ENCODE measurements around the gene ZFYVE28. TPM values are rescaled to one million over a fixed set of nuclear protein-coding genes. Genes with fewer than 3 reads are reported as not detected.

The ZFYVE28 gene
- total RNA-seq, 1 donor from 2014 or later = 1.3 TPM

- Histone ChIP-seq H3K36me3 (ENCODE audit: control insufficient read depth, insufficient read depth, low read length) (no peaks in the 10 kb centered on the region), H3K4me3 (ENCODE audit: low read depth, low read length) (no peak overlapping the region), H3K27me3 (ENCODE audit: control insufficient read depth, insufficient read depth, low read length) (peaks cover 4% of the 10 kb centered on the region)
- DNase-seq (ENCODE audit: low read depth) = no peak
- TF ChIP-seq CTCF (IDR thresholded peaks at IDR 0.05; ENCODE audit: insufficient read depth, low read length, severe bottlenecking) = no peak
- FAIRE-seq = no peak
These were observed 56.0 kb downstream of the ZFYVE28 start for GRCh38 chr4:2362266-2363055.

- FAIRE-seq (no peak), DNase-seq (ENCODE audit: low read depth) (no peak)
- no peak for TF ChIP-seq CTCF (IDR thresholded peaks at IDR 0.05; ENCODE audit: insufficient read depth, low read length, severe bottlenecking)
- H3K4me3 ChIP-seq (ENCODE audit: low read depth, low read length) = no peak overlapping the region
- H3K27me3 ChIP-seq (ENCODE audit: control insufficient read depth, insufficient read depth, low read length) = peaks cover 4% of the 10 kb centered on the region
- H3K36me3 ChIP-seq (ENCODE audit: control insufficient read depth, insufficient read depth, low read length) = no peaks in the 10 kb centered on the region
These were observed 56.8 kb downstream of the ZFYVE28 start for GRCh38 chr4:2361366-2362265.

GRCh38 chr4:2360396-2360730 is 58.1 kb downstream of the ZFYVE28 start:
- H3K36me3 ChIP-seq (ENCODE audit: control insufficient read depth, insufficient read depth, low read length) = no peaks in the 10 kb centered on the region
- peaks cover 3% of the 10 kb centered on the region for H3K27me3 ChIP-seq (ENCODE audit: control insufficient read depth, insufficient read depth, low read length)
- no peak for TF ChIP-seq CTCF (IDR thresholded peaks at IDR 0.05; ENCODE audit: insufficient read depth, low read length, severe bottlenecking)
- FAIRE-seq (no peak), DNase-seq (ENCODE audit: low read depth) (no peak)
- H3K4me3 ChIP-seq (ENCODE audit: low read depth, low read length) = no peak overlapping the region

- no peak for DNase-seq (ENCODE audit: low read depth)
- FAIRE-seq = no peak
These were observed 58.7 kb downstream of the ZFYVE28 start for GRCh38 chr4:2359591-2360395.

More at GRCh38 chr4:2359591-2360395, 58.7 kb downstream of the ZFYVE28 start:
- Histone ChIP-seq H3K4me3 (ENCODE audit: low read depth, low read length) (no peak overlapping the region), H3K27me3 (ENCODE audit: control insufficient read depth, insufficient read depth, low read length) (peaks cover 3% of the 10 kb centered on the region), H3K36me3 (ENCODE audit: control insufficient read depth, insufficient read depth, low read length) (no peaks in the 10 kb centered on the region)
- TF ChIP-seq CTCF (IDR thresholded peaks at IDR 0.05; ENCODE audit: insufficient read depth, low read length, severe bottlenecking) = no peak
